Suppressor macrophage (primary cell): ENCODE results near the gene CMSS1.
A peak's percentile ranks its signal among the peaks of the same experiment; 100 is the strongest.

Experiments
- DNase-seq, 4 experiments: peaks; one replicate each; pipeline ENCODE4 v3.0.0-alpha.2; 2020 to 2022

Gene CMSS1

DNA sequence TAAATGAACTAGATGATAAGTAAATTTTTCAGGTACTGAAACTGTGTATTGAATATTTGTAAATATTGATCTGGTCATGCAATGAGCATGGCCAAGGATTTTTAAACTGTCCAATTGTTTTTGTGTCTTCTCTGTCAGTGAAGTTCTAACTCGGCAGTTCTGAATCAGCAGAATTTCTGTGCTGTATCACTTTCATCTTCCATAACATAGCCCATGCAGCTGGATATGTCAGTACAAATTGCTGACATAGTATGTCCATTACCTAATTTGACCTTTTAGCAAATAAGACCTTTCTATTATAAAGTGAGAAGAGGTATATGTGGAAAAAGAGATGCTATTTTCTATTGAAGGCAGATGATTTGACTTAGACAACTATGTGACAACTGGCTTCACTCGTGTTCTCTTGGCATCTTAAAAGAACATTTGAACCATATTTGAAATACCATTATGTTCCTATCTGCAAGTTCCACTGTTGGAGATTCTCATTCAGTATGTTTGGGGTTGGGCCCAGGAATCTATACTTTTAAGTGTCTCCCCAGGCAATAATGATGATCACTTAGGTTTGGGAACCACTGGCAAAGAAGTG, 90.4 kb downstream of the CMSS1 start:
- no peak for DNase-seq

DNA sequence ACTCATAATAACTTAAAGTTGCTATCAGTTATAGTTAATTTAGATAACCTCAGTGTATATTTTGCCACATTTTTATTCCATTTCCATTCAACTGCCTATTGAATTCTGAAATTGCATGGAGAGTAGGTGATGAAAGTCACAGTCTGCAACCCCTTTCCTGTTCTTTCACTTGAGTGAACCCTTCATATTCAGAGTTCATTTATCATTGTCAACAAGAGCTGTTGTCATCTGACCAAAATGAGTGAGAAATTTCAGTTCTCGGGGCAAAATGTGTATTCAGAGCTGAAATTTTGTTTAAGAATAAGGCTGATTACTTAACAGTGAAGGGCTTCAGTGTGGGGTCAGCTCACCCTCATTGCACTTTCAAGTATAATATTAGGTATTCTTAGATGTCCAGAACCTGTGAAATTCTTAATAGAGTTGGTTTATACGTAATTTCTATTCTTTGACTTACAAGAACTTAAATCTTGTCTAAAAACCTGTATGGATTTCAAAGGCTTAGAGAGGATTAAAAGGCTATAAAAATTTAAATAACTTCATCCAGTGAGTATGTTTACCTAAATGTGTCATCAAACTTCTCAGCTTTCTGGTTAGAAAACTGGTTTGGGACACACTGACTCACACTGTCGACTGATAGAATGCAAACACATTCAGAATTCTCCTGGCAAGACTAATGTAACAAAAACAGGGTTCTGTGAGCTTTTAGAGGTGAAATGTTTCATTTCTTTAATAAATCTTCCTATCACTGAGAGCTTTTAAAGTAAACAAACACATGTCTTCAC, 92.2 kb downstream of the CMSS1 start:
- no peak for DNase-seq

DNA sequence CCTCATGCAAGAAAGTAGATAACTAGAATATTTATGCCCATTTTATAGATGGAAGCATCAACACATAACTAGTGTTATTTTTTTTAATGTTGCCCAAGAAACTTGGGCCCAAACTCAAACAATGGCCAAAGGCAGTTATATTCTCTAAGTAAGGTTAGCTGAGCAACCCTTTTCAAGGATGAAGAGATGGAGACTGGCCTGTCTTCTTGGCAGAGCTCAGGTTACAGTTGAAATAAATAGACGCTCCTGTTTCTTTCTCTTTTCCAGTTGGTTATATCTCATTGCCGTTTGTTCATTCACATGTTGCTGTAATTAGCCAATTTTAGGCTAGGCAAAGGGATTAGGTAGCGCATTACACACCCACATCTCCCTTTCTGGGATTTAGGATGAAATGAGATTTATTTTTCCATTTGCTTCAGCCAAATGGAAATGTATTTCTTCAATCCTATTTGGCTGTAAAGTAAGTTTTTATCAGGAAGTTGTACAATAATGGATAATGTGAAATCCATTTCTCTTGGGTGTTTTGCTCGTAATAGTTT, 93.2 kb downstream of the CMSS1 start:
- no peak for DNase-seq

DNA sequence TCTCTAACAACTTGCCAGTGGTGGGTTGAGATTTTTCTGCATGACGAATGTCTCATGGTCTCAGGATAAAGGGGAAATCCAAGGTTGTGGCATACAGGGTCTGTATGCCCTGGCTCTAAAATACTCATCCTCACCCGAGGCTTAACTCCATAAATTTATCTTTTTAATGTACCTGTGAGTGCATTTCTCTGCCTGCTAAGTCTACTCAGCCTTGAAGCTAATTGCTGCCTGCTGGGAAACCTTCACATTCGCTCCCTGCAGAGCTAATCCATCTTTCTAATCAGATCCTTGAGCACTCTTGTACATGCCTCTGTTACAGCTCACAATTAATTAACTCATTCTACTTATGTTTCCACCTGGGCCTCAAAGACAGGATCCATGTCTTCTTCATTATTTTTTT, 93.8 kb downstream of the CMSS1 start:
- DNase-seq, result no peak

DNA sequence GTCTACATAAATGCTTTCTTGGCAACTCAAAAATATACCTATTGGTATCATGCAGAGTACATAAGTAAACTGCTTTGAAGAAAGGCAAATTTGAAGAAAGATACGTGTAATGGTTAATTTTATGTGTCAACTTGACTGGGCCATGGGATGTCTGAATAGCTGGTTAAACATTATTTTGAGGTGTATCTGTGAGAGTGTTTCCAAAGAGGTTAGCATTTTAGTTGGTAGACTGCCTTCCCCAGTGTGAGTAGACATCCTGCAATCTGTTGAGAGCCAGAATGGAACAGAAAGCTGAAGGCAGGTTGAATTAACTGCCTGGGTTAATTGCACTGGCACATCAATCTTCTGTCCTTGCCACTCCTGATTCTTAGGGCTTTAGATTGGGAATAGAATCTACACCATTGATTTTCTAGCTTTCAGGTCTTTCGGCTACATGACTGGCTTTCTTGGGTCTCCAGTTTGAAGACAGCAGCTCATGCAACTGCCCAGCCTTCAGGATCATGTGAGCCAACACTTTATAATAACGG, 98.3 kb downstream of the CMSS1 start:
- DNase-seq, result no peak

DNA sequence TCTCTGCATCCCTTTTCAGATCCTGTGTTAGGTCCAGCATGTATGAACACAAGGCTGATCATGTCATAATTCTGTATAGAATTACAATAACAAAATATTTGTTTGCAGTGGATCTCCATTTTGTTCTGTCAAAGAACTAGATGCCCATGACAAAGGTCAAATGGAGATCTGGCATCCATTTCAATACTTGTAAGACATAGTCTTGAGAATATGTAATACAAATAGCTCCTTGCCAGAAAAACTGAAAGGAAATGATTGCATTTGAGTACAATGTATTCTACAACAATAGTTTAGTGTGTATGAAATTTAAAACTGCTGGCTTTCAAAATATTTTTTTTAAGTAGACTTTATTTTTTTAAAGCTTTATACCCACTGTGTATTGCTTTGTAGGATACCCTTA, 101.1 kb downstream of the CMSS1 start:
- DNase-seq, result no peak

DNA sequence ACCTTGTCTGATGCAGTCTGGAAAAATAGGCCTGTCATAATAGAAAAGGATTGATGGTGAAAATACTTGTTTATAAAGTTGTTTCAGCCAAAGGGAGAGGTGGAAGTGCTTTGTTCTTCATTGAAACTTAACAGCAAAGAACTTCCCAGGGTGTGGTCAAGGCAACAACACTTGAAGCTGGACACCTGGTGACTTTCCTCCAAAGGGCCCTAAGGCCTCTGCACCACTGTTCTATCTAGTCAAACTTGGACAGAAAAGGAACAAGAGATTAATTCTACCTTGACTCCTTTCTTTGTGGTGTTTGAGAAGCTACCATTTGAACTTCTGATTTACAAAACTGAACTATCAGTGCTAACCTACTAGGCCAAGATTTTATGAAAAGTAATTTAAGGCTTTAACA, 102.0 kb downstream of the CMSS1 start:
- no peak for DNase-seq

DNA sequence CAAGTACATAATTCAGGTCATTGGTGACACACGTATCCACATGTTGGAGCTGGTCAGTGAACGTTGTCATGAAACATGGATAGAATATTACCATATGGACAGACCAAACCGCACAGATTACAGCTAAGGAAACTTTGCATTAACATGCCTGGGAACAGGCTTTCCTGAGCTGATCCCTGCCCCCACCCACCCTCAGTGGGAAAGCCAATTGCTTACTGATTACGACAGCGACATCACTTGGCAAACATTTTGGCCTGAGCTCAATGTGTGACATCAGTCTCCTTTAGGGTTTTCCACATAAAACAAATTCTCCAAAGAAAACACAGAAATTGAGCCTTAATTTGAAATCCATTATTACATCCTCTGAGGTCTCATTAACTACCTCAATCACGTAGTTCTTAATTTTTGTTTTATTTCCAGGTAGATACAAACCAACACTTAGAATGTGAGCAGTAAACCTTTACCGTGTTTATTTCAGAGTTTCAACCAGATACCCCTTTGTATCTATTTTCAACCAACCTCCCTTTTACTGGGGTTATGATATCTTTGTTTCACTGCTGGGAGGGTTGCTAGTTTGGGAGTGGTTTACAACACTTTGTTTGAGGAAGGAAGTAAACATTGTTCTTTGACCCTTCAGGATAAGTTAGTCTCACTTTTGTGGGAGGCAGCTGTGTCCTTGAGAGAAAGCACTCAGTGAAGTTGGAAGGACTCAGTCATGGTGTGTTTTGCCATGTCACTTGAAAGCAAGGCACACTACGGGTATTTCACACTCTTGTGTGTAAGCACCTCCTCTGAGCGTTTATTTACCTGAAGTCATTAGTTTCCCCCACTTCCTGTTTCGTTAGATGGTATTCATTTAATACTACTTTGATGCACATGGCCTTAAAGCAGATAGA, 103.1 kb downstream of the CMSS1 start:
- DNase-seq, result peak in 3 of 4 experiments; percentile 11 to 40 (median 30)

DNA sequence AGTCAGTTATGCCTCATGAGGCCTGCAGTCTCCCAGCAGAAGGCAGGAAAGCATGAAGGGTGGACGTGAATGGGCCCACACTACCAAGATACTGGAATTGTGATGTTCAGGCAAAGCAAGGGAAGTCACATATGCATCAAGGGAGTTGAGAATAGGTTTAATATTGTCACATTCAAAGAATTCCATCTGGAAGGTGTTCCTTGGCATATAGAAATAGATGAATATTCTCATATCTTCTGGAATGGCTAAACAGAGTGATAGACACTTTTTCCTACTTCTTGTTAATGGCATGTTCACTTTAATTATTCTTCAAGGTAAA, 103.7 kb downstream of the CMSS1 start:
- no peak for DNase-seq

DNA sequence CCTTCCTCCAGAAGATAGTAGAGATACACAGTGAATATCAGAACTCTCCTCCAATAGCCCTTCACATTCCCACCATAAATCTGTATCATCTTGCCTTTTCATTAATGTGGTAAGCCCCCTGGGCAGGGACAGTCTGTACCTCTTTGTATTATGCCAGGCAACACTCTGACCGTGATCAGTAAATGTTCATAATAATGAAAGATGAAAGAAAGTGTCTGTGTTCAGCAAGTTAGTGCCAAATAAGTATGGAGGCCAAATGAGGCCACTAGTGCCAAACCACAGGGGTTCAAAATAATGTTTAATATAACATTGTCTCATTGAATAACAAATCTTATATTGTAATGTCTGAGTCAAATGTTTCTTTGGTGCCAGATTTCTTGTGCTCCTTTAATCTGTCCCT, 104.3 kb downstream of the CMSS1 start:
- DNase-seq, result no peak

DNA sequence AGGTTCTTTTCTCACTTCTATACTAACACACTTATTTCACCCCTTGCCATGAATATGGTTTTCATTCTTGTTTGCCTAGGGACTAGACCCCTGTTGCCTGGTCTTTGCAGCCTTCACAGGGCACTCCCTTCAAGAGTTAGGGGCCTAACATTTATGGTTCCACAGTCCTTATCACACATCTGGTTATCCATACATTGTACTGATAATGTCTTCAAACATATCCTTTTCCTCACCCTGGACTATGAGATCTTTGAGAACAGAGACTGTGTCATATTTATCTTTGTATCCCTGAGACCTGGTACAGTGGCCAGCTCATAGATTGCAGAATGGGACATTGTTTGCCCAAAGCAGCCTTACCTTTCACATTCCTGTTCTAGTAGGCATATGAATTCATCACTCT, 106.2 kb downstream of the CMSS1 start:
- DNase-seq, result no peak

DNA sequence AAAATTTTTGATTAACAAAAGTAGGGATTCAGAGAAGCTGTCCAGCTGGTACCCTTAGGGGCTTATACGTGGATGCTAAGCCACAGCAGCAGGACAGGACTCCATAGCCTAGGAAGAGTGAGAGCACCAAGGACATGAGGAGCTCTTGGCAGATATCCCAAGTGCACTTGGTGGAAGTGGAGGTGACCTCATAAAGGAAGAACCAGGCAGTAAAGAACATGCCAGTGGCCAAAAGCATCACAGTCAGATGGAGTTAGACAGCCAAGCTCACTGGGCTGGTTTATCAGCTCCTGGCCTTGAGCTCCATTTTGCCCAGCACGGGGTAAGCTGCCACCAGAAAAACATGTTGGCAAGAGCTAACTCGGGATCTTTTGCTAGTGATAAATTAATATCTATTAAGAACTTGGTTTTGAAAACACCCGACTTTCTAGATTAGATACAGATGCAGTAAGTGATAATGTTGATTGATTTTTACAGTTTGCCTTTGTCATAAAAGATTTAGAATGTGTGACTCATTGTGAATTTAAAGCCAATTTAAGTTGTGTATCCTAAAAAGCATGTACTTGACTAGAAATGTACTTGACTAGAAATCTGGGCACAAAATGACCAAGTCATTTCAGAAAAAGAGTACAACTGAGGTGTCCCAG, 108.0 kb downstream of the CMSS1 start:
- DNase-seq, result no peak

DNA sequence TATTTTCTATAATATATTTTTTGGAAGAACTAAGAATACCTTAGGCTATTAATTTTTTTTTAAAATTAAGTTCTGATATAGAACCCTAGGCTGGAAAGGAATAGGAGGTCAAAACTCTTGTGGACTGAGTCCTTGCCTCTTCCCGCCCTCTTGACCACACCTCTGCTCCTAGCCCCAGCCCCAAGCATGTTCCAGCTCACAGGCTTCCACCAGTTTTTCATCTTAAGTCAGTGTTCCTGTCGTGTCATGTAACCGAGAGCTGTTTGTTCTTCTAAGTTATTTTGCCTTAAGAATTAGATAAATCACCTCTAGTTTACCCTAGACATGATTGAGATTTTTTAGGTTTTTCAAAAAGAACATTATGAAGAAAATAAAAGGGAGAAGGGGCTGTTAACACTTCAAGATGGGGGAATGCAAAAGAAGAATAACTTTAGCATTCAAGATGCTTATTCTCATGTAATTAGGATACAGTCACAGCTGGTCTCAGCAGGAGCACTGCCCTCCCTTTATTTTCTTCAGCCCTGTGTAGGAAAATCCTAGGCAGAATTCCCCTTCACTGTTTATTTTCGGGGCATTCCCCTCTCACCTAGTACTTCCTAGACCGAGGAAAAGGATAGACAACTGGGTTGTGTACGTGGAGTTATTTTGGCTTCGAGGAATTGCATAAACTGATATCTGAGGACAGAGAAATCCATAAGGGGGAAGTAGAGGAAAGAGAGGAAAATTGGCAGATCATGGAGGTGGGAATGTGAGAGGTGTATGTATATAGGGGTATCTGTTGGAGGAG, 110.2 kb downstream of the CMSS1 start:
- DNase-seq, result no peak

DNA sequence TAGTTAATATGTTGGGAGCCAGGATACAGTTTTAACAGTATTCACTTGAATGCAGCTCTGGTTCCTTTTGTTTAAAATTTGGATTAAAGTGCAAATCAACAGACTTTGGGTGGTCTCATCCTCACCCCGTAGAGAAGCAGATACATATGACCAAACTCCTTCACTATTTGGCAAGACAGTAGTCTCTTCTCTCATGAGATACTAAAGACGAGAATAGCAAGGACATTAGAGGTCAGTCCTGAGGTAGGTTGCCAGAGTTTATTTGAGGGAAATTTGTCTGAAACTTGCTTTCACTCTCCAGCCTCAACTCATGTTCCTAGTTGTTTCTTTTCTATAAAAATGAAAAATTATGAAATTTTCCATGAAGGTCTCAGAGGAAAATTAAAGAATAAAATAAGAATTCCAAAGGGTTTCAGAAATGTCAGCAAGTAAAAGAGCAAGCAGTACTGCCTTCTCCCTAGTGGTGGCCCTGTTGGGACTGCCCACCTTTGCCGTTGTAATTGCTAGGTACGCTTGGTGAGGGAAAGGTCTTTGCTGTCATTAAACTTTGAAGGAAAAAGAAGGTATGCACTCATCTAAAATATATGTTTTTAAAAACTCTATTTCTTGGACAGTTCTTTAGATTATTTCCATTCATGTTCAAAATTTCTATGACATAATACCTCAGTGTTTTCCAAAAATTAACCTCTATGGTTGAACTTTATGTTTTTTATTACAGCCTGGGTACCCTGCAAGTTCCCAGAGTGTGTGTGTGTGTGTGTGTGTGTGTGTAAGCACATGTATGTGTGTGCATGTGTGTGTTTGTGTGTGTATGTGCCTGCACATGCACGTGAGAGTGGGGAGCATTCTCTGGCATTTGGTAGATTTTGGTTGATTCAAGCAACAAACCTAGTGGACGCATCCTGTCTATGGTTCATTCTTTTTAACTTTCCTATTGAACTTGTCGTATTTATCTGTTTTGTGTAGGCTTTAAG, 111.4 kb downstream of the CMSS1 start:
- DNase-seq, result no peak

DNA sequence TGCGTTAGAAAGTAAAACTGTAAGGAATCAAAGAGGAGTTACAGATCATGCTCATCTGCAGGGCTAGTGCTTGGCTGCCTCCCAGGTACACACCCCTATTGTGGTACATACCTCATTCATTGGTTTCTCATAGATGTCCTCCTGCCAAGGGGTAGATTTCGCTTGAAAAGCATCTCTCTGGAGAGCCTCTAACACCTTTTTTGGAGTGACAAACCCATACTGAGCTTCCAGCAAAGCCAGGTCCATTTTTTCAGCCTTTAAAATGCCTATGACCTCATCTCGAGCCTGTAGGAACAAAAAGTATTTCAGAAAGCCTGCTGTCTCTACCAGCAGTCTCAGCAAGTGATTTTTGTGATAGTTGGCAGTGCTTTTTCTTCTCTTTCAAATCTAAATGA, 112.1 kb downstream of the CMSS1 start:
- DNase-seq, result no peak

DNA sequence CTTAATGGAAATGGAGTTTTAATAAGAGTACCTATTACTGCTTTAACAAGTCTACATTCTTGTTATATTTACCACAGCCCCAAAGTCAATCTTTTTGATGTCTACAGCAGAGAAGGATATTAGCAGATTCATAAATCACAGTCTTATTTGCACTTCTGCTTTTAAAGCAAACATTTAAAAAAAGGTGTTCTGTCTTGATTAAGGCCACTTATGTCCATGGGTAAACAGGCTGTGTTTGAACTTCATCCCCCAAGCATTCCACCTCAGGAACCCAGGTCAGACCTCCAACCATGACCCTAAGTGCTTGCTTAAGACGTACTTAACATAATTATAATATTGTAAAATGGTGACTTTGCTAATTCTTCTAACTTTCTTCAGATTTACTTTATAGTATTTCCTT, 113.4 kb downstream of the CMSS1 start:
- DNase-seq, result no peak

DNA sequence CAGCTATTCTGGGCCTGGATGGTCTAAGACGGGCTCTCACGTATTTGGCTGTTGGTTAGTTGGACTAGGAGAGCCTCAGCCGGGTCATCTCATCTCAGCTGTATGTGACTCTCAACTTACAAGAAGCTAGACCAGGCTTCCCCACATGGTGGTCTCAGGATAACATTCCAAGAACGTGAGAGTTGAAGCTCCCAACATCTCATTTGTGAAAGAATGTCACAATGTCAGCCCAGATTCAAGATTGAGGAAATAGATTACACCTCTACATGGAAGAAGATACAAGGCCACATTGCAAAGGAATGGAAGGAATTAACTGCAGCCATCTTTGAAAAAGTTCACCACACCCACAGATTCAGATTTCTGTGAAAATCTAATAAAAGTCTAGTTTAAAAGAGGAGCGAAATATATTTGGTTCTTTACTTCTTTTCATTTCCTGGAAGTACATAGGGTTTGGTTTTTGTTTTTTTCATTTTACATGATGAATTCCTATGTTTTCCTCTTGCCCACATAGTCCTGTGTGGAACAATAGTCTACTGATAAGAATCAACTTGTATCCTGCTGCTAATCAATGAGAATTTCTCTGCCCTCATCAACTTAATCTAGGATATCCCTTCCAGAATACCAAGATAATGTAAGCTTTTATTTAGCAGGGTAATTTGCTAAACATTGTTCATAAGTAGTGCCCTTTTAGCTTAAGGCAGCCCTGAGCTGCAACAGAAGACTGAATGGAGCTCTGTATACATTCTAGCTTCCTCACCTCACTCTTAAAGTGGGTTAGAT, 116.5 kb downstream of the CMSS1 start:
- no peak for DNase-seq

DNA sequence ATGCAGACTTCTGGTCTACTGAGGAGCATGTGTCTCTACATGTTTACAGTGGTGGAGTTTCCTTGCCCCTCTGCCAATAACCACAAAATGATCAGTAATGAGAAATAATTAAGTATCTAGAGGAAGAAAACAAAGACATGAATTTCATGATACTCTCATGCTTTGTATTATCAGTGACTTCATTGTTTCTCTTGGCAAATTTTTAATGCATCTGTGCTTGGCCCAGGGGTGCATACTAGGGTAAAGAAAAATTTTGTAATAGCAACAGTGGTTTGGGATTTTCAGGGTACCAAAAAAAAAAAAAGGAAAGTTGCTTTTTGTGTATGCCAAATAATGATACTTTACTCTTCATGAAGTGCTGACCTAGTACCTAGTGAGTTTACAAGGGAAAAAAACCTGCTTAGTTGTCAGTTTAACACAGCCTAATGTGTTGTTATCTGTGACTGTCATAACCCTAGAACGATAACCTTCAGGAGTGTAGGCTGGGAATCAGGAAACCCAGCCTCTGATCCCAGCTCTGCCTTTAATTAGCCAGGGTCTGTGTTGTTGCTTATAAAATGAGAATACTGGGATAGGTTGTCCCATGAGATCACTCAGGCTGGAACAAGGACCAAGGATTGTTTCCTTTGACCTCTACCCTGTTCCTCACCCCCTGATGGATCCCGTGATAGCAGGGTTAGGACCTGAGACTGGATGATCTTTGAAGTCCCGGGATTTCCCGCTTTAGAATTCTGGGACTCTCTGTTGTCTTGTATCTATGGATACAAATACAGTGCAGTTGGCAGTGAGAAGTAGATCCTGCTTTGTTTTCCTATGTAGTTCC, 117.5 kb downstream of the CMSS1 start:
- no peak for DNase-seq
